Trophoblast cell (in vitro differentiated cells and primary cell): ENCODE measurements around the gene CD151.

Experiments used
- DNase-seq, 2 donors: peaks; one replicate each; pipeline ENCODE4 v3.0.0-alpha.2; 2016
- H2AFZ ChIP-seq: 2 replicates; pipeline ENCODE4 v1.6.1; 2013; ENCODE audit warnings: low read length, moderate library complexity, mild to moderate bottlenecking; ENCODE audit not compliant: insufficient read depth, poor library complexity
- H2AK5ac ChIP-seq: 2 replicates; pipeline ENCODE4 v1.6.1; 2013; ENCODE audit warnings: mild to moderate bottlenecking, low read length
- H2BK120ac ChIP-seq: 2 replicates; pipeline ENCODE4 v1.6.1; 2013; ENCODE audit warnings: low read length, mild to moderate bottlenecking, moderate library complexity; ENCODE audit not compliant: insufficient read depth, poor library complexity
- H2BK12ac ChIP-seq: 2 replicates; pipeline ENCODE4 v1.6.1; 2013; ENCODE audit warnings: mild to moderate bottlenecking, low read length, moderate library complexity
- H2BK5ac ChIP-seq: 2 replicates; pipeline ENCODE4 v1.6.1; 2013; ENCODE audit warnings: low read length, low read depth, moderate library complexity, mild to moderate bottlenecking; ENCODE audit not compliant: poor library complexity
- H3K14ac ChIP-seq: 2 replicates; pipeline ENCODE4 v1.6.1; 2013; ENCODE audit warnings: mild to moderate bottlenecking, low read length
- H3K18ac ChIP-seq: 2 replicates; pipeline ENCODE4 v1.6.1; 2013; ENCODE audit warnings: mild to moderate bottlenecking, low read length
- H3K23ac ChIP-seq: 2 replicates; pipeline ENCODE4 v1.6.1; 2013; ENCODE audit warnings: low read length
- H3K27ac ChIP-seq: 2 replicates; pipeline ENCODE4 v1.5.1; 2013; ENCODE audit warnings: low read depth, mild to moderate bottlenecking, inconsistent platforms, low read length, moderate library complexity
- H3K27me3 ChIP-seq: 2 replicates; pipeline ENCODE4 v1.6.1; 2013; ENCODE audit warnings: inconsistent platforms, mild to moderate bottlenecking, low read length, moderate library complexity; ENCODE audit not compliant: insufficient read depth
- H3K36me3 ChIP-seq, 2 experiments: 1 replicate in 1 of 2; 2 replicates in 1 of 2; pipeline ENCODE4 v1.6.1; 2013; ENCODE audit warnings: low read length in 2 of 2, mild to moderate bottlenecking in 2 of 2, moderate library complexity in 1 of 2; ENCODE audit not compliant: insufficient read depth in 2 of 2, control insufficient read depth in 1 of 2
- H3K4ac ChIP-seq: 2 replicates; pipeline ENCODE4 v1.6.1; 2013; ENCODE audit warnings: low read depth, mild to moderate bottlenecking, low read length, moderate library complexity
- H3K4me1 ChIP-seq, 2 experiments: 1 replicate in 1 of 2; 2 replicates in 1 of 2; pipeline ENCODE4 v1.6.1; 2013; ENCODE audit warnings: low read length in 2 of 2, mild to moderate bottlenecking in 2 of 2, moderate library complexity in 1 of 2; ENCODE audit not compliant: insufficient read depth in 2 of 2, control insufficient read depth in 1 of 2
- H3K4me2 ChIP-seq: 2 replicates; pipeline ENCODE4 v1.6.1; 2013; ENCODE audit warnings: inconsistent platforms, mild to moderate bottlenecking, low read length, moderate library complexity
- H3K4me3 ChIP-seq: 2 replicates; pipeline ENCODE4 v1.5.1; 2013; ENCODE audit warnings: mild to moderate bottlenecking, low read depth, low read length, inconsistent platforms
- H3K79me1 ChIP-seq: one replicate; pipeline ENCODE4 v1.6.1; 2013; ENCODE audit warnings: low read length
- H3K79me2 ChIP-seq: 2 replicates; pipeline ENCODE4 v1.6.1; 2013; ENCODE audit warnings: low read length, mild to moderate bottlenecking; ENCODE audit not compliant: control insufficient read depth, insufficient read depth, poor library complexity
- H3K9ac ChIP-seq: 2 replicates; pipeline ENCODE4 v1.6.1; 2013; ENCODE audit warnings: mild to moderate bottlenecking, low read length
- H3K9me3 ChIP-seq: 2 replicates; pipeline ENCODE4 v1.6.1; 2013; ENCODE audit warnings: low read depth, mild to moderate bottlenecking, control low read depth, inconsistent platforms, low read length; ENCODE audit not compliant: insufficient read depth
- H4K12ac ChIP-seq: 2 replicates; pipeline ENCODE4 v1.6.1; 2013; ENCODE audit warnings: low read depth, mild to moderate bottlenecking, low read length, moderate library complexity
- H4K8ac ChIP-seq: 2 replicates; pipeline ENCODE4 v1.6.1; 2013; ENCODE audit warnings: low read depth, mild to moderate bottlenecking, low read length, moderate library complexity
- H4K91ac ChIP-seq: one replicate; pipeline ENCODE4 v1.6.1; 2013; ENCODE audit warnings: low read depth, mild to moderate bottlenecking, low read length, moderate library complexity
- WGBS: extraction: QIAGEN DNeasy Blood & Tissue Kit; methylation state at CpG from one replicate; pipeline ENCODE4 v1.1.7; 2013; ENCODE audit warnings: missing lambda C conversion rate; ENCODE audit not compliant: insufficient read length, insufficient coverage; ENCODE audit errors: extremely low coverage; 5-methylcytosine and 5-hydroxymethylcytosine counted together

Gene CD151

GRCh38 chr11:843086-843734 is 10.5 kb downstream of the CD151 start:
- peaks cover 13% of the 10 kb centered on the region for H3K79me1 ChIP-seq
- no peak overlapping the region for H4K12ac ChIP-seq
- H3K9ac ChIP-seq: peak overlapping the region; percentile 71
- H2AFZ ChIP-seq: peak overlapping the region; percentile 17
- peak overlapping the region; percentile 92 for H3K27ac ChIP-seq
- peaks cover 29 to 32% of the 10 kb centered on the region in 2 experiments for H3K36me3 ChIP-seq
- H2BK12ac ChIP-seq: peak overlapping the region; percentile 12
- H4K8ac ChIP-seq: peak overlapping the region; percentile 41
- H2AK5ac ChIP-seq: no peak overlapping the region
- H2BK120ac ChIP-seq: peak overlapping the region; percentile 8
- no peaks in the 10 kb centered on the region for H3K9me3 ChIP-seq
- WGBS: no CpG with 5 or more reads among the region's 53 CpGs
- H3K4me1 ChIP-seq: peaks cover 19 to 25% of the 10 kb centered on the region in 2 experiments
- peak overlapping the region; percentile 88 for H3K4me2 ChIP-seq
- H3K4me3 ChIP-seq: peak overlapping the region; percentile 97
- DNase-seq: no peak
- peak overlapping the region; percentile 11 for H3K14ac ChIP-seq
- H3K79me2 ChIP-seq: peaks cover 10% of the 10 kb centered on the region
- peak overlapping the region; percentile 11 for H3K4ac ChIP-seq
- H3K23ac ChIP-seq: no peak overlapping the region
- peak overlapping the region; percentile 74 for H4K91ac ChIP-seq
- H3K18ac ChIP-seq: peak overlapping the region; percentile 36
- H3K27me3 ChIP-seq: no peaks in the 10 kb centered on the region
- H2BK5ac ChIP-seq: peak overlapping the region; percentile 35

GRCh38 chr11:843818-844692 is 11.3 kb downstream of the CD151 start:
- H4K12ac ChIP-seq: peak overlapping the region; percentile 13
- H3K27ac ChIP-seq: peak overlapping the region; percentile 92
- H2BK5ac ChIP-seq: peak overlapping the region; percentile 7
- no peak overlapping the region for H3K4ac ChIP-seq
- no peak overlapping the region for H2BK12ac ChIP-seq
- peaks cover 23 to 31% of the 10 kb centered on the region in 2 experiments for H3K4me1 ChIP-seq
- H3K79me2 ChIP-seq: peaks cover 10% of the 10 kb centered on the region
- H3K14ac ChIP-seq: peak overlapping the region; percentile 26
- H4K91ac ChIP-seq: peak overlapping the region; percentile 74
- H3K18ac ChIP-seq: no peak overlapping the region
- no peak overlapping the region for H2BK120ac ChIP-seq
- no peaks in the 10 kb centered on the region for H3K27me3 ChIP-seq
- no peak overlapping the region for H2AFZ ChIP-seq
- peak overlapping the region; percentile 11 for H4K8ac ChIP-seq
- no CpG with 5 or more reads among the region's 25 CpGs for WGBS
- H3K9me3 ChIP-seq: no peaks in the 10 kb centered on the region
- peak overlapping the region; percentile 46 for H3K4me3 ChIP-seq
- DNase-seq: peak in 1 of 2 donors; percentile 41
- H3K23ac ChIP-seq: no peak overlapping the region
- H3K9ac ChIP-seq: no peak overlapping the region
- H3K79me1 ChIP-seq: peaks cover 13% of the 10 kb centered on the region
- H2AK5ac ChIP-seq: no peak overlapping the region
- H3K4me2 ChIP-seq: peak overlapping the region; percentile 88
- peaks cover 21 to 23% of the 10 kb centered on the region in 2 experiments for H3K36me3 ChIP-seq

GRCh38 chr11:844693-845644 is 12.2 kb downstream of the CD151 start:
- peak in 1 of 2 donors; percentile 31 for DNase-seq
- no peak overlapping the region for H3K4me3 ChIP-seq
- H3K79me2 ChIP-seq: peaks cover 10% of the 10 kb centered on the region
- no peak overlapping the region for H3K9ac ChIP-seq
- no peak overlapping the region for H3K23ac ChIP-seq
- H4K91ac ChIP-seq: peak overlapping the region; percentile 37
- H2AFZ ChIP-seq: no peak overlapping the region
- H4K8ac ChIP-seq: no peak overlapping the region
- peak overlapping the region; percentile 92 for H3K27ac ChIP-seq
- H3K4me1 ChIP-seq: peaks cover 23 to 35% of the 10 kb centered on the region in 2 experiments
- no peak overlapping the region for H4K12ac ChIP-seq
- H3K4me2 ChIP-seq: peak overlapping the region; percentile 88
- peaks cover 3% of the 10 kb centered on the region for H3K27me3 ChIP-seq
- no peaks in the 10 kb centered on the region for H3K9me3 ChIP-seq
- H2AK5ac ChIP-seq: no peak overlapping the region
- peak overlapping the region; percentile 2 for H3K18ac ChIP-seq
- no CpG with 5 or more reads among the region's 31 CpGs for WGBS
- H3K36me3 ChIP-seq: peaks cover 12 to 14% of the 10 kb centered on the region in 2 experiments
- no peak overlapping the region for H3K4ac ChIP-seq
- H3K79me1 ChIP-seq: peaks cover 13% of the 10 kb centered on the region
- no peak overlapping the region for H2BK12ac ChIP-seq
- no peak overlapping the region for H2BK120ac ChIP-seq
- no peak overlapping the region for H3K14ac ChIP-seq
- H2BK5ac ChIP-seq: no peak overlapping the region
